ENCODE data around the gene B4GALT3. TPM values are rescaled to one million over a fixed set of nuclear protein-coding genes. Genes with fewer than 3 reads are reported as not detected.

The B4GALT3 gene
- polyA plus RNA-seq, 3 donors = 36.6 to 39.5 (median 38.8) TPM

DNA sequence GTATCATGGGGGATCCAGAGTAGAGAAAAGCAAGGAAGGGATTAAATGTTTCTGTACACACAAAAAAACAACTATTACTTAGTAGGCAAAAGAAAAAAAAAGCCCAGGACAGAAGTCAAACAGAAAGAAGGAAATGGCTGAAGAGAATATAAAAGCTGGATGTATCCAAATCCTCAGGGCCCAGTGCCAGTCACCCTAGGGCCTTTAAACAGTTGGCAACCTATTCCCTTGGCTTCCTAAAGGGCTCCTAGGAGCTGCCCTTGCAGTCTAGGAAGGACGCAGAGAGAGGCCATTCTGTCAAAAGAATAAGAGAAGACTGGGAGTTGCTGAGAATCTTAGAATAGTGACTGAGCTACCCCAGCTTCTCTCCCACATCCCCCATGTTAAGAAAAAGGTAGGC is 5.0 kb downstream of the B4GALT3 start:
- DNase-seq (ENCODE audit: extremely low read depth in 1 of 11, low read depth in 9 of 11, low spot score in 4 of 11) = no peak

- no peak for DNase-seq (ENCODE audit: extremely low read depth in 1 of 11, low read depth in 9 of 11, low spot score in 4 of 11)
Measured at GRCh38 chr1:161171696-161172095, 5.6 kb downstream of the B4GALT3 start.

GRCh38 chr1:161171191-161171590 is 6.1 kb downstream of the B4GALT3 start:
- no peak for DNase-seq (ENCODE audit: extremely low read depth in 1 of 11, low read depth in 9 of 11, low spot score in 4 of 11)

- no peak for DNase-seq (ENCODE audit: extremely low read depth in 1 of 11, low read depth in 9 of 11, low spot score in 4 of 11)
Measured at GRCh38 chr1:161168906-161169305, 8.4 kb downstream of the B4GALT3 start.

DNA sequence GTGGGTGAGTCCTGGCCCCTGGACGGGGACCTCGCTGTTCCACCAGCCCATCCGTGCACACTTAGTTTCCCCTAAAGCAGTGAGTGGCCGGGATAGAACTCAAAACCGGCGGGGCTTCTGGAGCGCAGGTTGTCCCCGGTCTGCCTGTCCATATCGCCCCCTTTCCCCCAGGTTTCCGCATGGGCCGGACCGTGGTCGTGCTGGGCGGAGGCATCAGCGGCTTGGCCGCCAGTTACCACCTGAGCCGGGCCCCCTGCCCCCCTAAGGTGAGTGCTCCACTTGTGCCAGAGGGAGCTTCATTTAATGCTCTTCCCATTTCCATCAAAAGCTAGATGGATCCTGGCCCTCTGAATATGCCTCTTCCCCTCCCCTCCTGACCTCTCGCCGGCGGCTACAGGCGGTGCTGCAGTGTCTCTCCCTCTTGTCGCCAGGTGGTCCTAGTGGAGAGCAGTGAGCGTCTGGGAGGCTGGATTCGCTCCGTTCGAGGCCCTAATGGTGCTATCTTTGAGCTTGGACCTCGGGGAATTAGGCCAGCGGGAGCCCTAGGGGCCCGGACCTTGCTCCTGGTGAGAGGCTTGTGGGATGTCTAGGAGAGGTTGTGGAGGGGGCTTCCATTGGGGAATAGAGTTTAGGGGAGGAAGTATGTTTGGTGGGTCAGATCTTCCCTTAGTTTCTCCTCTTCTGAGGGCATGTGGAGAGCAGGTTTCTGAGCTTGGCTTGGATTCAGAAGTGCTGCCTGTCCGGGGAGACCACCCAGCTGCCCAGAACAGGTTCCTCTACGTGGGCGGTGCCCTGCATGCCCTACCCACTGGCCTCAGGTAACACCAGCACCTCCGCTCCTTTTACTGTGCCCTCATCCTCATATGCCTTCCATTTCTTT is 10.4 kb downstream of the B4GALT3 start:
- DNase-seq (ENCODE audit: extremely low read depth in 1 of 11, low read depth in 9 of 11, low spot score in 4 of 11) = no peak

DNA sequence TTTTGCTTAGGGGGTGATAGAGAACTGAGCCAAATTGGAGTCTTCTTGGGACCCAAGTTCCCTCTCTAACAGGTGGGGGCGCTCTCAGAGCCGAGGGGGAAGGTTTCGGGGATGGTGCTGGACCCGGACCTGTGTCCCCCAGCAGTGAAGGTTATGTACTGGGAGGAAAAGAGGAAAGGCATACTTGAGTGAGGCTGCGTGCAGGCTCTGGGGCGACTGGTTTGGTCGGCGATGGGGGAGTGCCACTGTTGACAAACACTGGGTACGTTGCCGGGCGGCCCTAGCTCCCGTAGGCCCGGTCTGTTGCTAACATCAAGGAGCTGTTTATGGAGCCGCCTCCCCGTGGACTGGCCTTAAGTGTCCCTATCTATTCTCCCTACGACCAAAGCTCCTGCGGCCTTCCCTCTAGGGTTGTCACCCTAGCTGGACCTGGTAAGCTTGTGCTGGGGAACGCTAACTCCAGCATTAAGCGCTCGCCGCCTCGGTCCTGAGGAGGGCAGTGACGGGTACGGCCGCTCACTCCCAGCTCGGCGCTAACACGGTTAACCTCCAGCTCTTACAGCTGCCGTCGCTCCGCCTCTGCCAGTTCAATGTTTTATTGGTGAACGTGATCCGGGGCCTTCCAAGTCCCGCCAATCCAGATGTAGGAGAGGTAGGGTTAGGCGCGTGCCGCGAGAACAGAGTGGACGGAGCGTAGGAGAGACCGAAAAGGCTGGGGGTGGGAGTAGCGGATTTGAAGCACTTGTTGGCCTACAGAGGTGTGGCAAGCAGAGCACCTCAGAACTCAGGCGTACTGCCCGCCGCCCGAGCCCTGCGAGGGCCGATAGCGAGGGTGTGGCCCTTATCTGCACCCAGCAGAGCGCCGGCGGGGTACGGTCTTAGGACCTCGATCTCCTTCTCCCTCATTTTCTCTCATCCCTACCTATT is 11.3 kb downstream of the B4GALT3 start, which contains the start of gene PPOX:
Gene PPOX (plus strand): TSS at position 685 of the 927 bp plus-strand sequence. CDS start 422 bp downstream, outside the sequence.
- DNase-seq (ENCODE audit: extremely low read depth in 1 of 11, low read depth in 9 of 11, low spot score in 4 of 11) = peak; percentile 91 to 98 (median 95)

- no peak for DNase-seq (ENCODE audit: extremely low read depth in 1 of 11, low read depth in 9 of 11, low spot score in 4 of 11)
Measured at GRCh38 chr1:161164901-161165610, 12.3 kb downstream of the B4GALT3 start.

- no peak for DNase-seq (ENCODE audit: extremely low read depth in 1 of 11, low read depth in 9 of 11, low spot score in 4 of 11)
Measured at GRCh38 chr1:161163793-161164192, 13.5 kb downstream of the B4GALT3 start.

GRCh38 chr1:161162806-161163205 is 14.5 kb downstream of the B4GALT3 start:
- no peak for DNase-seq (ENCODE audit: extremely low read depth in 1 of 11, low read depth in 9 of 11, low spot score in 4 of 11)

DNA sequence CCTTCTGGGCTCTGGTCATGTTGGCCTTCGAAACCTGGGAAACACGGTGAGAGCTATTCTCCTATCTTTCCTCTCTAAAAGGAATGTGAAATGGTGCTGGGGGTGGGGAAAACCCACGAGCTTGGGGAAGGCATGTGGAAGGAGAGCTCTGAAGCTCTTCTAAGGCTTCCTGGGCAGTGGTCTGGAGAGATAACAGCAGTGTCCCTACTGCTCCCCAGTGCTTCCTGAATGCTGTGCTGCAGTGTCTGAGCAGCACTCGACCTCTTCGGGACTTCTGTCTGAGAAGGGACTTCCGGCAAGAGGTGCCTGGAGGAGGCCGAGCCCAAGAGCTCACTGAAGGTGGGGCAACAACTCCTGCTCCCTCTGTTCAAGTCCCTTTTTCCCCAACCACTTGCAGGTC is 15.3 kb downstream of the B4GALT3 start:
- DNase-seq (ENCODE audit: extremely low read depth in 1 of 11, low read depth in 9 of 11, low spot score in 4 of 11) = no peak

DNA sequence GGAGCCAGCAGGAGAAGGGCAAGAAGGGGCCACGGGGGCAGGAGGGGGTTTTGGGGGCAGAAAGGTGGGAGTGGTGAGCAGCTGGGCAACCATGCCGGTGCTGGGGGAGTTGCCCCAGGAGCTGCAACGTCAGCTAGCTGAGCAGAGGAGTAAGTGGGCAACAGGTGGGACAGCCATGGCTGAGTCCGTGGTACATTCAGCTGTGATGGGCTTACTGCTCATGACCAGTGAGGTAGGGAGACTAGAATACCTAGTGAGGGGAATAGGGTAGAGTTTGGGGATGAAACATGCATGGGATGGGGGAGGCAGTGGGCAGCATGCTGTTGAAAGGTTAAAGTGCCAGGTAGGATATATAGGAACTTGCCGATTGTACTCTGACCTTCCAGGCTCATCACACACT is 15.7 kb downstream of the B4GALT3 start:
- DNase-seq (ENCODE audit: extremely low read depth in 1 of 11, low read depth in 9 of 11, low spot score in 4 of 11) = no peak

DNA sequence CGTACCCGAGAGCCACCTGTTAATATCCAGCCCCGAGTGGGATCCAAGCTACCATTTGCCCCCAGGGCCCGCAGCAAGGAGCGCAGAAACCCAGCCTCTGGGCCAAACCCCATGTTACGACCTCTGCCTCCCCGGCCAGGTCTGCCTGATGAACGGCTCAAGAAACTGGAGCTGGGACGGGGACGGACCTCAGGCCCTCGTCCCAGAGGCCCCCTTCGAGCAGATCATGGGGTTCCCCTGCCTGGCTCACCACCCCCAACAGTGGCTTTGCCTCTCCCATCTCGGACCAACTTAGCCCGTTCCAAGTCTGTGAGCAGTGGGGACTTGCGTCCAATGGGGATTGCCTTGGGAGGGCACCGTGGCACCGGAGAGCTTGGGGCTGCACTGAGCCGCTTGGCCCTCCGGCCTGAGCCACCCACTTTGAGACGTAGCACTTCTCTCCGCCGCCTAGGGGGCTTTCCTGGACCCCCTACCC is 16.6 kb downstream of the B4GALT3 start:
- no peak for DNase-seq (ENCODE audit: extremely low read depth in 1 of 11, low read depth in 9 of 11, low spot score in 4 of 11)

GRCh38 chr1:161159913-161160243 is 17.4 kb downstream of the B4GALT3 start:
- no peak for DNase-seq (ENCODE audit: extremely low read depth in 1 of 11, low read depth in 9 of 11, low spot score in 4 of 11)

DNA sequence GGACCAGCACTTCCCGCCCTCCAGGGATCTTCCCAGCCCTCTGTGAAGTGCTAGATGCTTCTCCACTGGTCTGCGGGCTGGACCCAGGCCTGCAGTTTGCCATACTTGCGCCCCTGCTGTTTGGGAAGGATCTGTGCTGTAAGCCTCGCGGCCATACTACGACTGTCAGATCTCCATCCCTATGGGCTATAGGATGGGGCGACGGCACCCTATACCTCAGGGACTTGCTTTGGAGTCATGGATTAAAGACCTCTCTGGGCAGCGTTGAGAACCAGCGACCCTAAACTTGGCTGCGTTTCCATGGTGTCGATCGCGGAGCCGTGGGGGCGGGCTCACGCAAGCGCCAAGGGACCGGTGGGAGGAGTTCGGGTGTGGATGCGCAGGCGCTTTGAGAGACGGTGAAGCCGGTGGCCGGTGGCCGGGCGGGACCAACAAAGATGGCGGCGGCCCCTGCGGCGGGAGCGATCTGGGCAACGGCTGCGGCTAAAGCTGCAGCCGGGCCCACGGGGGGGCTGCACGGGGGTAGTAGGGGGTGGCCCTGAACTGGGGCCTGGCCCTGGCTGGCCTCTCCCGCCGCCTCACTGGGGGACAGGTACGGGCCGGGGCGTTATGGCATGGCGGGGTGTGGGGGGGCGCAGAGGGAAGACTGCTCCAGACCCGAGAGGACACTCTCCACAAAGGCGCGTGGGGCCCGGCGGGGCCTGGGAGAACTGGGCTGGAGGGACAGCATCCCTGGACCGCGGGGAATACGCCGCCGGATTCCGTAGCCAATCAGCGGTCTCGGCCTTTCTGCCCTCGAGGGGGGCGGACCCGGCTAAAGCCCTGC is 18.0 kb downstream of the B4GALT3 start, which contains the start of gene USP21:
Gene USP21 (plus strand): TSS at position 414 of the 826 bp plus-strand sequence. CDS start 1,141 bp downstream, outside the sequence.
- DNase-seq (ENCODE audit: extremely low read depth in 1 of 11, low read depth in 9 of 11, low spot score in 4 of 11) = peak in 10 of 11 donors; percentile 88 to 94 (median 90)

- no peak for DNase-seq (ENCODE audit: extremely low read depth in 1 of 11, low read depth in 9 of 11, low spot score in 4 of 11)
Measured at GRCh38 chr1:161158316-161159010, 18.8 kb downstream of the B4GALT3 start.

DNA sequence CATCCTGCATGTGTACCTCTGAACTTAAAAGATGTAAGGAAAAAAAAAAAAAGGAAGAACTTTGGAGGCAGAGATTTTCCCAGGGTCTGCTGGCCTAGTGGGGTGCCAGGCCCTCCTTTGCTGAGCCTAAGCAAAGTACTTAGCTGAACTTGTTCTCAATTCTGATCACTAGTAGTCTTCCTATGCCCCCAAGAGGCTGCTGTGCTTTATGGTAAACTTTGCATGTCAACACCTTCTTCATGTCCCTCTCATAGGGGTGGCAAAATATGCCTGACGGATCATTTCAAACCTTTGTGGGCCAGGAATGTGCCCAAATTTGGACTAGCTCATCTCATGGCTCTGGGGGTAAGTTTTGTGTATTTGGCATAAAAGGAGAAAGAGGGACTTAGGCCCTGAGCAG is 19.4 kb downstream of the B4GALT3 start:
- no peak for DNase-seq (ENCODE audit: extremely low read depth in 1 of 11, low read depth in 9 of 11, low spot score in 4 of 11)

- DNase-seq (ENCODE audit: extremely low read depth in 1 of 11, low read depth in 9 of 11, low spot score in 4 of 11) = peak; percentile 70 to 89 (median 85)
Measured at GRCh38 chr1:161153682-161154337, 23.5 kb downstream of the B4GALT3 start, which contains the start of gene UFC1. UFC1 (plus strand) TSS chr1:161153978; CDS start chr1:161153998, 20 bp downstream.

Data from renal cortex interstitium (tissue), 11 donors.